ENCODE results near the gene SMPDL3A.

SMPDL3A gene

DNA sequence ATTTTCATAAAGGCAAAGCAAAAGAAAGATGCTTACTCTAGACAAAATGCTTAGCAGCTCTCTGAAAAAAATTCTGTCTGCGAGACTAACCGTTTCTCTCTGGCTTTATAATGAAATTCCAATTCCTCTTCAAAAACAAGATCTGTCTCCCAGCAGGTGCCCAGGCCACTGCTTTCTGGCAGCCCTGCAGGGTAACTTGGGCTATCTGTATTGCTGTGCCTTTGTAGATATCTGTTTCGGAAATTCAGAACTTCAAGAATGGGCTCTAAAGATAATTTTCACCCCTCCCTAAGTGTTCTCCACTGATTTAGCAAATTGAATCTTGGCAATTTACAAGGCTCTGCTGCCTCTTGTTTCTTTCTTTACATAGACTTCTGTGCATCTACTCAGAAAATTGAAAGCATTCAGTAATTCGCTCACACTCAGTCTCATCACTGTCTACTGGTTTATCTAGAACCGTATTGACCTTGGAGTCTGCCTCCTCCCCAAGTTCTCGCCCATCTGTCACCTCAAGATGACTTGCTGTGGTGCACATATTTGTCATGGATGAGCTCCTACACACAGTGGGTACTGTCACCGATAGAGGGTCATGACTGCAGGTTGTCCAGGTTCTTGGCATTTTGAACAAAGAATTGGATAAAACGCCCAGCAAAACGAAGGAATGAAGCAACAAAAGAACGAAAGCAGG, 35.9 kb upstream of the SMPDL3A start:
- no peaks in the 10 kb centered on the region for H4K20me1 ChIP-seq (ENCODE audit: insufficient read depth, low read length)
- H3K4me1 ChIP-seq (ENCODE audit: insufficient read depth, low read length), result peaks cover 27% of the 10 kb centered on the region
- H2AFZ ChIP-seq (ENCODE audit: low read depth, low read length), result no peak overlapping the region
- DNase-seq (no peak), ATAC-seq (ENCODE audit: insufficient read depth, low read depth) (no peak)
- TF ChIP-seq, protein P1, sequence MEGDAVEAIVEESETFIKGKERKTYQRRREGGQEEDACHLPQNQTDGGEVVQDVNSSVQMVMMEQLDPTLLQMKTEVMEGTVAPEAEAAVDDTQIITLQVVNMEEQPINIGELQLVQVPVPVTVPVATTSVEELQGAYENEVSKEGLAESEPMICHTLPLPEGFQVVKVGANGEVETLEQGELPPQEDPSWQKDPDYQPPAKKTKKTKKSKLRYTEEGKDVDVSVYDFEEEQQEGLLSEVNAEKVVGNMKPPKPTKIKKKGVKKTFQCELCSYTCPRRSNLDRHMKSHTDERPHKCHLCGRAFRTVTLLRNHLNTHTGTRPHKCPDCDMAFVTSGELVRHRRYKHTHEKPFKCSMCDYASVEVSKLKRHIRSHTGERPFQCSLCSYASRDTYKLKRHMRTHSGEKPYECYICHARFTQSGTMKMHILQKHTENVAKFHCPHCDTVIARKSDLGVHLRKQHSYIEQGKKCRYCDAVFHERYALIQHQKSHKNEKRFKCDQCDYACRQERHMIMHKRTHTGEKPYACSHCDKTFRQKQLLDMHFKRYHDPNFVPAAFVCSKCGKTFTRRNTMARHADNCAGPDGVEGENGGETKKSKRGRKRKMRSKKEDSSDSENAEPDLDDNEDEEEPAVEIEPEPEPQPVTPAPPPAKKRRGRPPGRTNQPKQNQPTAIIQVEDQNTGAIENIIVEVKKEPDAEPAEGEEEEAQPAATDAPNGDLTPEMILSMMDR (IDR thresholded peaks at IDR 0.05; ENCODE audit: borderline replicate concordance, extremely low read depth, low read length, poor library complexity, severe bottlenecking), result no peak
- no peak for TF ChIP-seq EZH2 (IDR thresholded peaks at IDR 0.05; ENCODE audit: borderline replicate concordance, low read depth, low read length, severe bottlenecking)
- no peak overlapping the region for H3K9ac ChIP-seq (ENCODE audit: low read depth, low read length)
- no peaks in the 10 kb centered on the region for H3K27me3 ChIP-seq (ENCODE audit: insufficient read depth, low read length, poor library complexity)
- no peak overlapping the region for H3K4me2 ChIP-seq (ENCODE audit: insufficient read depth, low read length)
- H3K36me3 ChIP-seq (ENCODE audit: insufficient read depth, low read length), result no peaks in the 10 kb centered on the region
- no peak overlapping the region for H3K4me3 ChIP-seq (ENCODE audit: low read depth in 1 of 2, low read length in 2 of 2)
- H3K27ac ChIP-seq (ENCODE audit: low read length), result no peak overlapping the region
- no peaks in the 10 kb centered on the region for H3K79me2 ChIP-seq (ENCODE audit: insufficient read depth, low read length)
- H3K9me3 ChIP-seq (ENCODE audit: insufficient read depth, low read length, severe bottlenecking), result no peaks in the 10 kb centered on the region

DNA sequence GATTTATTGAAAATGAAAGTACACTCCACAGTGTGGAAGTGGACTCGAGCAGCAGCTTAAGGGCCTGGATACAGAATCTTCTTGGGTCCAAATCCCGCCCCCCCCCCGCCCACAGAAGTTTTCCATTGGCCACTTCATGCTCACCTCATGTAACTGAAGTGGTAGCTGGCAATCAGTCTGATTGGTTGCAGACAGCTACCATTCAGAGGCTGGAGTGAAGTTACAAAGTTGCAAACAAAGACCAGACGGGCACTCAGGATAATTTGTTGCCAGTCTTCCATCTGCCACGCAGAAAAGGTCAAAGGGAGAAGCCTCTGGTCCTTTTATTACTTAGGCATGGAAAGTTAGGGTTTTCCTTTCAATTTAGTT, 35.4 kb upstream of the SMPDL3A start:
- H3K9me3 ChIP-seq (ENCODE audit: insufficient read depth, low read length, severe bottlenecking), result no peaks in the 10 kb centered on the region
- H3K79me2 ChIP-seq (ENCODE audit: insufficient read depth, low read length), result no peaks in the 10 kb centered on the region
- H3K4me1 ChIP-seq (ENCODE audit: insufficient read depth, low read length), result peaks cover 27% of the 10 kb centered on the region
- H3K4me3 ChIP-seq (ENCODE audit: low read depth in 1 of 2, low read length in 2 of 2), result no peak overlapping the region
- no peak overlapping the region for H3K9ac ChIP-seq (ENCODE audit: low read depth, low read length)
- no peak overlapping the region for H2AFZ ChIP-seq (ENCODE audit: low read depth, low read length)
- no peak overlapping the region for H3K27ac ChIP-seq (ENCODE audit: low read length)
- no peaks in the 10 kb centered on the region for H4K20me1 ChIP-seq (ENCODE audit: insufficient read depth, low read length)
- TF ChIP-seq, protein P1 (IDR thresholded peaks at IDR 0.05; ENCODE audit: borderline replicate concordance, extremely low read depth, low read length, poor library complexity, severe bottlenecking), result no peak
- TF ChIP-seq EZH2 (IDR thresholded peaks at IDR 0.05; ENCODE audit: borderline replicate concordance, low read depth, low read length, severe bottlenecking), result no peak
- no peak overlapping the region for H3K4me2 ChIP-seq (ENCODE audit: insufficient read depth, low read length)
- DNase-seq, result no peak
- H3K36me3 ChIP-seq (ENCODE audit: insufficient read depth, low read length), result no peaks in the 10 kb centered on the region
- ATAC-seq (ENCODE audit: insufficient read depth, low read depth), result no peak
- H3K27me3 ChIP-seq (ENCODE audit: insufficient read depth, low read length, poor library complexity), result no peaks in the 10 kb centered on the region

DNA sequence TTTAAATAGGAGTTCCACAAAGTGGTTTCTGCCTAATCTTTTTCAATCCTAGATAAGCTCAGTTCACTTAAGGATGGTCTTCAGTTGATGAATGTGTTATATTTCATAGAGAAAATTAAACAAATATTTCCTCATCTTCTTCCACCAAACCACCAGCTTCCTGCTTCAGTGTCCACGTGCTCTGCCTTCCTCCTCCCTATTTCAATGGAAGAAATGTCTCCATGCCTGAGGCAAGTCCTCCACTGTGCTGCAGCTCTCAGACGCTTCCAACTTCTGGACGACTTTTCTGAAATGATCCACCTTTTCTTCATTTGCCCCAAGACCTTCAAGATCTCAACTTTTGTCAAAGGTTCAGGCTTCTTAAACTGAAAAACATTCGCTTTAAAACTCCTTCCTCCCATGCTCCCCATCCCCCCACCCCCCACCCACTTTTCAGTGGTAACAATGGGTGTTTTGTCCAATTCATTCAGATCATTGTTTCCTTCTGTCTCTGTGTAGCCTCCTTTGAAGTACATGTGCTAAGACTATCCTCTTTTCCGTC, 34.8 kb upstream of the SMPDL3A start:
- H3K4me2 ChIP-seq (ENCODE audit: insufficient read depth, low read length), result no peak overlapping the region
- DNase-seq (no peak), ATAC-seq (ENCODE audit: insufficient read depth, low read depth) (no peak)
- H3K36me3 ChIP-seq (ENCODE audit: insufficient read depth, low read length), result no peaks in the 10 kb centered on the region
- H3K27me3 ChIP-seq (ENCODE audit: insufficient read depth, low read length, poor library complexity), result no peaks in the 10 kb centered on the region
- H2AFZ ChIP-seq (ENCODE audit: low read depth, low read length), result 0 out of 2 replicates have a peak overlapping the region, but pooled peaks have one; percentile 10
- no peak overlapping the region for H3K27ac ChIP-seq (ENCODE audit: low read length)
- no peaks in the 10 kb centered on the region for H3K79me2 ChIP-seq (ENCODE audit: insufficient read depth, low read length)
- H4K20me1 ChIP-seq (ENCODE audit: insufficient read depth, low read length), result no peaks in the 10 kb centered on the region
- no peak overlapping the region for H3K4me3 ChIP-seq (ENCODE audit: low read depth in 1 of 2, low read length in 2 of 2)
- no peaks in the 10 kb centered on the region for H3K9me3 ChIP-seq (ENCODE audit: insufficient read depth, low read length, severe bottlenecking)
- no peak overlapping the region for H3K9ac ChIP-seq (ENCODE audit: low read depth, low read length)
- peaks cover 27% of the 10 kb centered on the region for H3K4me1 ChIP-seq (ENCODE audit: insufficient read depth, low read length)
- no peak for TF ChIP-seq EZH2 (IDR thresholded peaks at IDR 0.05; ENCODE audit: borderline replicate concordance, low read depth, low read length, severe bottlenecking)
- TF ChIP-seq, protein P1 (IDR thresholded peaks at IDR 0.05; ENCODE audit: borderline replicate concordance, extremely low read depth, low read length, poor library complexity, severe bottlenecking), result no peak

All from DND-41 (cell line).